Ascending aorta (tissue), 2 donors: ENCODE data around the gene SHANK1. TPM values are rescaled to one million over a fixed set of nuclear protein-coding genes. Genes with fewer than 3 reads are reported as not detected.
A peak's percentile ranks its signal among the peaks of the same experiment; 100 is the strongest.

Source experiments
- DNase-seq, 2 donors: peaks; one replicate each; pipeline ENCODE4 v3.0.0-alpha.2; 2019; ENCODE audit warnings: low spot score in 2 of 2
- H3K27ac ChIP-seq, 2 donors: fragments of 200-600 bp; sonication (generic); one replicate each; pipeline ENCODE4 v1.5.1; 2016 to 2017; ENCODE audit warnings: mild to moderate bottlenecking in 1 of 2
- H3K27me3 ChIP-seq: fragments of 200-600 bp; sonication (generic); one replicate; pipeline ENCODE4 v1.5.1; 2017
- H3K36me3 ChIP-seq, 2 donors: fragments of 200-600 bp; sonication (generic); one replicate each; pipeline ENCODE4 v1.5.1; 2016
- H3K4me1 ChIP-seq, 2 donors: fragments of 200-600 bp; sonication (generic); one replicate each; pipeline ENCODE4 v1.5.1; 2016 to 2017; ENCODE audit warnings: mild to moderate bottlenecking in 1 of 2
- H3K4me3 ChIP-seq, 2 donors: fragments of 200-600 bp; sonication (generic); one replicate each; pipeline ENCODE4 v1.5.1; 2016 to 2017; ENCODE audit warnings: mild to moderate bottlenecking in 1 of 2
- H3K9me3 ChIP-seq, 2 donors: fragments of 200-600 bp; sonication (generic); one replicate each; pipeline ENCODE4 v1.5.1; 2016
- intact Hi-C: fragments of 100-400 bp; cut with DNase I; formaldehyde crosslinking; loops from one replicate; pipeline ENCODE4 v1.15.1; 2023
- total RNA-seq: library from RNA; depleted of rRNA; stranded (reverse); fragments of >200 nt; gene quantifications from one replicate; pipeline ENCODE4 v1.1.0, GENCODE V29; 2016
- TF ChIP-seq, protein P1 (sequence below), 3 experiments: fragments of 200-600 bp in 2 of 3; fragments of 450-650 bp in 1 of 3; sonication (generic) in 2 of 3; IDR thresholded peaks; one replicate each; pipeline ENCODE4 v1.5.1; 2016 to 2019; ENCODE audit warnings: antibody characterized with exemption in 3 of 3, mild to moderate bottlenecking in 1 of 3, moderate library complexity in 1 of 3

SHANK1 gene
- total RNA-seq, 1 donor from 2014 or later, result 1.3 TPM

DNA sequence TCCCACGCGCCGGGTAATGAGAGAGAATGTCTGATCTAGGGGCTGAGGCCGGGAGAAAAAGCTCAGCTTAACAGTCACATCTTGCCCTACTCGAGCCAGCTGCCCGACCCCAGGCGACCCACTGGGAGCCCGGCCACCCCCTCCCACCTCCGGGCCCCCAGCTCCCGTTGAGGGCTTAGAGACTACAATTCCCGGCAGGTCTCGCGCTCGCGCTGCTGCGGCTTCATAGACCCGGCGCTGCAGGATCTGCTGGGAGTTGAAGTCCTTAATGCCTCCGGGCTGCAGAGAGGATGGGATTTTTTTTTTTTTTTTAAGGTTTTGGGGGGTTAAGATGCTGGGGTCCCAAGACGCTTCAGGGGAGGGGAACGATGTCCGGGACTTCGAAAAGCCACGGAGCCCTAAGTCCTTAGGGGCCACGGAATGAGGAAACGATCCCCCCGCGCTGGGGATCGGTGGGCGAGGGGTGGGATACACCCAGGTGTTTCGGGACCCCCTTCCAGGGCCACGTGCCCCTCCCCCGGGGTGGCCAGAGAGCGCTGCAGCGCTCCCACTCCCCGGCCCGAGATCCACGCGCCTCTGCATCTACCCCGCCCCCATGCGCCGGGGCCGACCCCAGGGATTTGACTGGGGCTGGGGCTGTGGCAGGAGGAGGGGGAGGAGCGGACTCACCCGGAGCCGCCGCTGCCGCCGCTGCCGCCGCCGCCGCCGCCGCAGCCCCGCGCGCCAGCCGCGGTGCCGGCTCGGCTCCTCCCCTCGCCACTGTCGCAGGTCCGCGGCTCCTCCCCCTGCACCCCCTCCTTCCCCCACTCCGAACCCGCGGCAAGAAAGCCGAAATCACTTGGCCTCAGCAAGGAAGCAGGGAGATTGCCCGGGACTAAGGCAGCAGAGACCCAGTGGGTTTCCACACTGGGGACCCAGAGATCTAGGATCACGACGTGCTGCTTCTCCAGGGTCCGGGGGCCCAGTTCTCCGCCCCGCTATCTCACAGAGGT lies 80.2 kb downstream of the SHANK1 start, which contains the start of gene SYT3:
Gene SYT3, minus strand, starts transcription at position 761 of the 992 bp plus-strand sequence. CDS start 2,470 bp downstream, outside the sequence.
- no peaks in the 10 kb centered on the region for H3K27me3 ChIP-seq
- peaks cover 0 to 6% of the 10 kb centered on the region in 2 donors for H3K9me3 ChIP-seq
- intact Hi-C loops, result no loop called here
- peak within 1 kb of the TSS; percentile 51 to 61 for H3K4me3 ChIP-seq
- H3K4me1 ChIP-seq, result no peaks in the 10 kb centered on the region
- no peak within 1 kb of the TSS for H3K27ac ChIP-seq
- TF ChIP-seq, protein P1, sequence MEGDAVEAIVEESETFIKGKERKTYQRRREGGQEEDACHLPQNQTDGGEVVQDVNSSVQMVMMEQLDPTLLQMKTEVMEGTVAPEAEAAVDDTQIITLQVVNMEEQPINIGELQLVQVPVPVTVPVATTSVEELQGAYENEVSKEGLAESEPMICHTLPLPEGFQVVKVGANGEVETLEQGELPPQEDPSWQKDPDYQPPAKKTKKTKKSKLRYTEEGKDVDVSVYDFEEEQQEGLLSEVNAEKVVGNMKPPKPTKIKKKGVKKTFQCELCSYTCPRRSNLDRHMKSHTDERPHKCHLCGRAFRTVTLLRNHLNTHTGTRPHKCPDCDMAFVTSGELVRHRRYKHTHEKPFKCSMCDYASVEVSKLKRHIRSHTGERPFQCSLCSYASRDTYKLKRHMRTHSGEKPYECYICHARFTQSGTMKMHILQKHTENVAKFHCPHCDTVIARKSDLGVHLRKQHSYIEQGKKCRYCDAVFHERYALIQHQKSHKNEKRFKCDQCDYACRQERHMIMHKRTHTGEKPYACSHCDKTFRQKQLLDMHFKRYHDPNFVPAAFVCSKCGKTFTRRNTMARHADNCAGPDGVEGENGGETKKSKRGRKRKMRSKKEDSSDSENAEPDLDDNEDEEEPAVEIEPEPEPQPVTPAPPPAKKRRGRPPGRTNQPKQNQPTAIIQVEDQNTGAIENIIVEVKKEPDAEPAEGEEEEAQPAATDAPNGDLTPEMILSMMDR (IDR thresholded peaks at IDR 0.05), result no peak
- no peaks in the 10 kb centered on the region for H3K36me3 ChIP-seq
- no peak for DNase-seq

- Histone ChIP-seq H3K4me3 (no peak overlapping the region), H3K27me3 (no peaks in the 10 kb centered on the region), H3K27ac (no peak overlapping the region), H3K4me1 (no peaks in the 10 kb centered on the region), H3K36me3 (no peaks in the 10 kb centered on the region), H3K9me3 (peaks cover 6 to 12% of the 10 kb centered on the region in 2 donors)
- no peak for DNase-seq
- intact Hi-C loops, result no loop called here
- TF ChIP-seq, protein P1 (IDR thresholded peaks at IDR 0.05), result no peak
Measured at GRCh38 chr19:50638600-50638999, 81.0 kb downstream of the SHANK1 start.

DNA sequence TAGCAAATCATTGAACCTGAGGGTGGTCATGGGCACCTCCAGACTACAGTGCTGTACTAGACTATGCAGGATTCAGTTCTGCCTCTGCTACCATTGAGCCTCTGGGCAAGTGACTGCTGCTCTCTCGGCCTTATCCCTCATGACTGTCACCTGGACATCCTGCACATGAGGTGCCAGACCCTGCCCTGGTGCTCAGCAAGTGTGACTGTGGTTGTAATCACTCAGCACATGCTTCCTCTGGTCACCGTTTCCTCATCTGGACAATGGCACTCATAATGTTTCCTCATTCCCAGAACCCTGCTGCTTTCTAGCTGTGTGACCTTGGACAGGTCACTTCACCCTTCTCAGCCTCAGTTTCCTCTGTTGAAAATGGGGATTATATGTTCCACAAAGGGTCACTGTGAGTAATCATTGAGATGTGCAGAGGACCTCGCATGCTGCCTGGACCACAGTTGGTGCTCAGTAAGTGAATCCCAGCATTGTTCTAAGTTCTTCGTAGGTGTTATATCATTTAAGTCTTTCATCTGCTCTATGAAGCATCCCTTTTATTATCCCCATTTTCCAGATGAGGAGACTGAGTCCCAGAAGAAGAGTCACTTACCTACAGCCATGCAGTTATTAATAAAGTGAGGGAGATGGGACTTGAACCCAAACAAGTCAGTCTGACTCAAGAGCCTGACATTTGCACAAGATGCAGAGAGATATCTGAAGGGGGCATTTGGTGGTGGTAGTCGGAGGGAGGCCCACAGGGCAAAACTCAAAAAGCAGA lies 83.1 kb downstream of the SHANK1 start:
- no peaks in the 10 kb centered on the region for H3K27me3 ChIP-seq

GRCh38 chr19:50633973-50634372 lies 85.6 kb downstream of the SHANK1 start:
- Histone ChIP-seq H3K4me3 (no peak overlapping the region), H3K27me3 (no peaks in the 10 kb centered on the region), H3K36me3 (no peaks in the 10 kb centered on the region), H3K4me1 (no peaks in the 10 kb centered on the region), H3K9me3 (peaks cover 10 to 14% of the 10 kb centered on the region in 2 donors), H3K27ac (no peak overlapping the region)
- DNase-seq, result no peak
- intact Hi-C loops, result no loop called here
- TF ChIP-seq, protein P1 (IDR thresholded peaks at IDR 0.05), result no peak

More for the DNA sequence above, 83.1 kb downstream of the SHANK1 start:
- intact Hi-C loops, result no loop called here
- peaks cover 10 to 14% of the 10 kb centered on the region in 2 donors for H3K9me3 ChIP-seq
- no peak overlapping the region for H3K4me3 ChIP-seq
- H3K4me1 ChIP-seq, result no peaks in the 10 kb centered on the region
- TF ChIP-seq, protein P1 (IDR thresholded peaks at IDR 0.05), result no peak
- DNase-seq, result no peak
- H3K36me3 ChIP-seq, result no peaks in the 10 kb centered on the region
- no peak overlapping the region for H3K27ac ChIP-seq

DNA sequence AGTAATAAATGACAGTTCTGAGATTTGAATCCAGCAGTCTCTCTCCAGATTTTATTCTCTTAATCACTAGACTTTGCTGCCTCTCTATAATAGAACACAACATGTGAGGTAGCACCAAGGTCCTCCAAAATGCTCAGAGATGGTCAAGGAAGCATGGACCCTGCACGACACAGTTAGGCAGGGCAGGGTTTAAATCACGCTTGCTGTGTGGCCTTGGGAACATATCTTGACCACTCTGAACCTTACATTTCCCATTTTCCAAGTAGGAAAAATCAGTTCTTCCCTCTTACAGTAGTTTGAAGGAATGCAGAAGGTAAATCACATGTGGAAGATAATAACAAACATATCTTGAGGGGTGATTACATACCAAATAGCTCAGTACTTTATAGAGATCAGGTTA lies 86.2 kb downstream of the SHANK1 start:
- TF ChIP-seq, protein P1 (IDR thresholded peaks at IDR 0.05), result no peak
- Histone ChIP-seq H3K4me1 (no peaks in the 10 kb centered on the region), H3K9me3 (peaks cover 10 to 14% of the 10 kb centered on the region in 2 donors), H3K4me3 (no peak overlapping the region), H3K36me3 (no peaks in the 10 kb centered on the region), H3K27me3 (no peaks in the 10 kb centered on the region), H3K27ac (no peak overlapping the region)
- intact Hi-C loops, result no loop called here
- no peak for DNase-seq
